Occipital lobe (tissue), 2 donors: ENCODE results near the gene GLTP. TPM values are rescaled to one million over a fixed set of nuclear protein-coding genes. Genes with fewer than 3 reads are reported as not detected.
A peak's percentile ranks its signal among the peaks of the same experiment; 100 is the strongest.
"Not testable (repeated sequence)": the region's sequence is repeated elsewhere in the genome, so short reads cannot be mapped to it uniquely, and the experiment has no call there.

Experiments used
- DNase-seq: peaks from one replicate; lab custom pipeline; 2025; lab: John Stamatoyannopoulos, UW
- total RNA-seq: library from RNA; depleted of rRNA; stranded (reverse); fragments of >200 nt; gene quantifications from one replicate; pipeline ENCODE4 v1.2.3, GENCODE V29; 2014

Gene GLTP
- total RNA-seq, 1 donor from 2014 or later: 15.6 TPM

- no peak for DNase-seq
Measured at GRCh38 chr12:109878247-109878625, 2.1 kb downstream of the GLTP start.

GRCh38 chr12:109877504-109878246 is 2.7 kb downstream of the GLTP start:
- DNase-seq: peak; percentile 26

GRCh38 chr12:109876406-109876805 is 3.9 kb downstream of the GLTP start:
- DNase-seq: no peak

- no peak for DNase-seq
Measured at GRCh38 chr12:109875572-109876131, 4.7 kb downstream of the GLTP start.

- no peak for DNase-seq
Measured at GRCh38 chr12:109873653-109874052, 6.7 kb downstream of the GLTP start.

GRCh38 chr12:109871668-109872314 is 8.6 kb downstream of the GLTP start:
- no peak for DNase-seq

- no peak for DNase-seq
Measured at GRCh38 chr12:109870648-109871047, 9.7 kb downstream of the GLTP start.

GRCh38 chr12:109868182-109869051 is 11.9 kb downstream of the GLTP start:
- no peak for DNase-seq

- DNase-seq: no peak
Measured at GRCh38 chr12:109864916-109865315, 15.4 kb downstream of the GLTP start.

- peak; percentile 45 for DNase-seq
Measured at GRCh38 chr12:109863847-109864712, 16.3 kb downstream of the GLTP start.

- not testable (repeated sequence) for DNase-seq
Measured at GRCh38 chr12:109862491-109862890, 17.9 kb downstream of the GLTP start.

- no peak for DNase-seq
Measured at GRCh38 chr12:109861689-109862314, 18.5 kb downstream of the GLTP start.

GRCh38 chr12:109860977-109861376 is 19.4 kb downstream of the GLTP start:
- no peak for DNase-seq

- no peak for DNase-seq
Measured at GRCh38 chr12:109858764-109859163, 21.6 kb downstream of the GLTP start.

- no peak for DNase-seq
Measured at GRCh38 chr12:109857715-109858114, 22.6 kb downstream of the GLTP start.

- no peak for DNase-seq
Measured at GRCh38 chr12:109855377-109855776, 25.0 kb downstream of the GLTP start.

GRCh38 chr12:109850518-109850917 is 29.8 kb downstream of the GLTP start:
- not testable (repeated sequence) for DNase-seq

- no peak for DNase-seq
Measured at GRCh38 chr12:109847142-109847735, 33.1 kb downstream of the GLTP start.

GRCh38 chr12:109845824-109846205 is 34.5 kb downstream of the GLTP start:
- DNase-seq: no peak
